Gastroesophageal sphincter (tissue), 4 donors: ENCODE results near the gene RBFOX2. TPM values are rescaled to one million over a fixed set of nuclear protein-coding genes. Genes with fewer than 3 reads are reported as not detected.

ENCODE experiments used
- ATAC-seq: fragments of 150-250 bp; one replicate; pipeline ENCODE4 v1.9.1; 2016; ENCODE audit warnings: mild to moderate bottlenecking, moderate library complexity
- H3K27ac ChIP-seq, 4 donors: fragments of 200-600 bp; sonication (generic) in 3 of 4; 1 replicate in 3 of 4; 2 replicates in 1 of 4; pipeline ENCODE4 v1.5.1; 2016 to 2019
- H3K27me3 ChIP-seq: fragments of 200-600 bp; sonication (generic); one replicate; pipeline ENCODE4 v1.5.1; 2019
- H3K36me3 ChIP-seq, 2 donors: fragments of 200-600 bp; sonication (generic); one replicate each; pipeline ENCODE4 v1.5.1; 2019; ENCODE audit warnings: control low read depth in 1 of 2
- H3K4me1 ChIP-seq, 3 donors: fragments of 200-600 bp; sonication (generic); 1 replicate in 2 of 3; 2 replicates in 1 of 3; pipeline ENCODE4 v1.5.1; 2016 to 2019; ENCODE audit warnings: control low read depth in 2 of 3
- H3K4me3 ChIP-seq, 2 donors: fragments of 200-600 bp; sonication (generic); one replicate each; pipeline ENCODE4 v1.5.1; 2019; ENCODE audit warnings: mild to moderate bottlenecking in 1 of 2, moderate library complexity in 1 of 2
- H3K9me3 ChIP-seq, 3 donors: fragments of 200-600 bp; sonication (generic); one replicate each; pipeline ENCODE4 v1.5.1; 2017 to 2019; ENCODE audit warnings: control low read depth in 2 of 3
- EP300 ChIP-seq: sonication (generic); formaldehyde crosslinking; IDR thresholded peaks from one replicate; pipeline ENCODE4 v1.6.1; 2017; ENCODE audit warnings: antibody characterized with exemption, mild to moderate bottlenecking
- POLR2A ChIP-seq, 2 donors: fragments of 450-650 bp; IDR thresholded peaks; one replicate each; pipeline ENCODE4 v1.6.1; 2017; ENCODE audit warnings: antibody characterized with exemption in 2 of 2, mild to moderate bottlenecking in 2 of 2, moderate library complexity in 1 of 2
- POLR2AphosphoS5 ChIP-seq: sonication (generic); formaldehyde crosslinking; IDR thresholded peaks from one replicate; pipeline ENCODE4 v1.6.1; 2017; ENCODE audit warnings: antibody characterized with exemption
- WGBS, 2 donors: methylation state at CpG; one replicate each; pipeline ENCODE4 v1.1.5; 2018; ENCODE audit warnings: low coverage in 1 of 2; 5-methylcytosine and 5-hydroxymethylcytosine counted together
- total RNA-seq, 4 donors: library from RNA; depleted of rRNA; stranded (reverse); fragments of >200 nt; gene quantifications; one replicate each; pipeline ENCODE4 v1.1.0, GENCODE V29; 2016
- TF ChIP-seq, protein P1 (sequence below), 4 experiments: fragments of 200-600 bp in 2 of 4; fragments of 450-650 bp in 2 of 4; sonication (generic) in 1 of 4; IDR thresholded peaks; one replicate each; pipeline ENCODE4 v1.5.1; 2017 to 2019; ENCODE audit warnings: antibody characterized with exemption in 4 of 4, mild to moderate bottlenecking in 2 of 4, moderate library complexity in 2 of 4

The RBFOX2 gene
- total RNA-seq, 4 donors from 2014 or later = 120 to 197 (median 169) TPM

DNA sequence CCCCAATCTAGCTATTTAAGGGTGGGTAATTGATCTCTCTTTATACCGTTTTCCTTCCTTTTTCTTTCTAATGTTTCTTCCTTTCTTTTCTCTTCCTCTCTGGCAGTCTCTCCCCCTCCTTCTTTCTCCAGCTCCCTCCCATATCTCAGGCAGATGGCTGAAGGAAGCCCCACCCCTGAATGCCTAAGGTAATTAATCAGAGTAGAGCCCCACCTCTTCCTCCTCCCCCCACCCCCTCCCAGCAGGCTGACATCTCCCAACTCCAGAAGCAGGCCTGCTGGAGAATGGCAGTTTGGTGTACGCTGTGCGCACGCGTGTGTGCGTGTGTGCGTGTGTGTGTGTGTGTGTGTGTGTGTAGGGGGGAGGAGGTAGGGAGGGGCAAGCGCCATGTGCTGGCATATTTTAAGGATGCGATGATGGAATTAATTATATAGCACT lies 188.3 kb downstream of the RBFOX2 start:
- Histone ChIP-seq H3K27me3 (no peaks in the 10 kb centered on the region), H3K27ac (peak overlapping the region; percentile 77 to 90 (median 86)), H3K4me3 (peak overlapping the region; percentile 48 to 91), H3K9me3 (no peaks in the 10 kb centered on the region), H3K36me3 (no peaks in the 10 kb centered on the region), H3K4me1 (peaks cover 22 to 81% (median 30%) of the 10 kb centered on the region in 3 donors)
- ATAC-seq = peak; percentile 93
- WGBS, 2 donors = 0 to 2% methylated on average over 2 to 5 of the region's 9 CpGs
- TF ChIP-seq EP300 (no peak), POLR2AphosphoS5 (peak; percentile 63), POLR2A (IDR thresholded peaks at IDR 0.05) (no peak)
- TF ChIP-seq, protein P1, sequence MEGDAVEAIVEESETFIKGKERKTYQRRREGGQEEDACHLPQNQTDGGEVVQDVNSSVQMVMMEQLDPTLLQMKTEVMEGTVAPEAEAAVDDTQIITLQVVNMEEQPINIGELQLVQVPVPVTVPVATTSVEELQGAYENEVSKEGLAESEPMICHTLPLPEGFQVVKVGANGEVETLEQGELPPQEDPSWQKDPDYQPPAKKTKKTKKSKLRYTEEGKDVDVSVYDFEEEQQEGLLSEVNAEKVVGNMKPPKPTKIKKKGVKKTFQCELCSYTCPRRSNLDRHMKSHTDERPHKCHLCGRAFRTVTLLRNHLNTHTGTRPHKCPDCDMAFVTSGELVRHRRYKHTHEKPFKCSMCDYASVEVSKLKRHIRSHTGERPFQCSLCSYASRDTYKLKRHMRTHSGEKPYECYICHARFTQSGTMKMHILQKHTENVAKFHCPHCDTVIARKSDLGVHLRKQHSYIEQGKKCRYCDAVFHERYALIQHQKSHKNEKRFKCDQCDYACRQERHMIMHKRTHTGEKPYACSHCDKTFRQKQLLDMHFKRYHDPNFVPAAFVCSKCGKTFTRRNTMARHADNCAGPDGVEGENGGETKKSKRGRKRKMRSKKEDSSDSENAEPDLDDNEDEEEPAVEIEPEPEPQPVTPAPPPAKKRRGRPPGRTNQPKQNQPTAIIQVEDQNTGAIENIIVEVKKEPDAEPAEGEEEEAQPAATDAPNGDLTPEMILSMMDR (IDR thresholded peaks at IDR 0.05) = no peak

DNA sequence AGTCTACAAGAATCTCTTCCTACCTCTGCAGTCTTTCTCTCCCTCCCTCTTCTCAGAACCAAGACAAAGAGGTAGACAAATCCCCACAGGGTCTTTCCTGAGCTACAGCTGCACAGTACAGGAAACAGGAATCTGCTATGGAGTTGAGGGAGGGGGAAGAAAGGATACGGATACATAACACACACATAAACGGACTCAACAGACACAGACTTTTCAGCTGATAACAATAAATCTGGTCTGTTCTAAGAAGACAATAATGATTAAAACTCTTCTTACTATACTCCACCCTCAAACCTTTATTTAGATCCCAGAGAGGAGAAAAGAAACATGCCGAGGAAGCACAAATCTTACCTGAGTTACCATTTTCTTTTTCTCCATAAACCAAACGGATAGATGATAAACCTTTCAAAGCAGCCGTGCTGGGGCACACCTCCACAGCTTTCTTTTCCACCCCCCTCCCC lies 188.8 kb downstream of the RBFOX2 start:
- no peaks in the 10 kb centered on the region for H3K9me3 ChIP-seq
- no peak for TF ChIP-seq EP300
- no peaks in the 10 kb centered on the region for H3K36me3 ChIP-seq
- peaks cover 26 to 86% (median 30%) of the 10 kb centered on the region in 3 donors for H3K4me1 ChIP-seq
- ATAC-seq = no peak
- peak overlapping the region; percentile 77 to 90 (median 86) for H3K27ac ChIP-seq
- H3K4me3 ChIP-seq = peak overlapping the region; percentile 48 to 91
- no peaks in the 10 kb centered on the region for H3K27me3 ChIP-seq
- WGBS, 2 donors = 2 to 3% methylated on average over 5 of the region's 5 CpGs

DNA sequence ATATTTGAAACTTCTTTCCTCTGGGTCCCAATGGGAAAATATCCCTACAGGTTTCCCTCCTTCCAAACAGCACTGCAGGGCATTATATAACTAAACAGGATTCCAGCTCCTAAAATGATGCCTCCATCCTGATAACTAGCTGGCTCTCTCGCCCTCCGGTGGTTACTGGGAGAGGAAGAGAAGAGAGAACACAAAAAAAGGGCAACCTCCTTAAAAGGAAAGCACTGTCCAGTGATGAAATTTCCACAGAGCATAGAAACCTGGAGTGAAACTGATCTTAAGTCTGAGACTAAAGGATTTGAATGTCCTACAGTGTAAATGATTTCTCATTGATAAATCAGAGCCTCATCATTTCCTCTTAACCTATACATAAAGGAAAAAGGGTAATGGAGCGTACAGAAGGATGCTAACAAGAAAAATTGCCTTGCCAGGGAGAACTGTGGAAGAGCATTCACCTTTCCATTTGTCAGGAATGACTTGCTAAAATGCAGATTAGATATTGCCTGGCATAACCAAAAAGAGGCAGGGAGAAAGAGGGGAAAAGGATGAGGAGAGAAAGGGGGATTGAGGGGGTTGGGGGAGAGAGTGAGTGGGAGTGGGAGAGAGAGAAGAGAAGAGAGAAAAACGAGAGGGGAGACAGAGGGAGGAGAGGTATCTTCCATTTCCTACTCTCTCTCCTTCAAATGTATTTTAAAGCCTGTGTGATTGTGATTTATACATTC lies 189.6 kb downstream of the RBFOX2 start:
- WGBS, 2 donors = 0 to 11% methylated on average over 2 to 4 of the region's 4 CpGs
- peak; percentile 35 for TF ChIP-seq POLR2AphosphoS5
- TF ChIP-seq, protein P1 (IDR thresholded peaks at IDR 0.05) = peak; percentile 31 to 74 (median 62)
- no peak for TF ChIP-seq EP300
- Histone ChIP-seq H3K4me3 (peak overlapping the region; percentile 48 to 91), H3K4me1 (peaks cover 30 to 94% (median 30%) of the 10 kb centered on the region in 3 donors), H3K27me3 (no peaks in the 10 kb centered on the region), H3K36me3 (no peaks in the 10 kb centered on the region), H3K27ac (peak overlapping the region; percentile 77 to 90 (median 86)), H3K9me3 (no peaks in the 10 kb centered on the region)
- ATAC-seq = peak; percentile 44

DNA sequence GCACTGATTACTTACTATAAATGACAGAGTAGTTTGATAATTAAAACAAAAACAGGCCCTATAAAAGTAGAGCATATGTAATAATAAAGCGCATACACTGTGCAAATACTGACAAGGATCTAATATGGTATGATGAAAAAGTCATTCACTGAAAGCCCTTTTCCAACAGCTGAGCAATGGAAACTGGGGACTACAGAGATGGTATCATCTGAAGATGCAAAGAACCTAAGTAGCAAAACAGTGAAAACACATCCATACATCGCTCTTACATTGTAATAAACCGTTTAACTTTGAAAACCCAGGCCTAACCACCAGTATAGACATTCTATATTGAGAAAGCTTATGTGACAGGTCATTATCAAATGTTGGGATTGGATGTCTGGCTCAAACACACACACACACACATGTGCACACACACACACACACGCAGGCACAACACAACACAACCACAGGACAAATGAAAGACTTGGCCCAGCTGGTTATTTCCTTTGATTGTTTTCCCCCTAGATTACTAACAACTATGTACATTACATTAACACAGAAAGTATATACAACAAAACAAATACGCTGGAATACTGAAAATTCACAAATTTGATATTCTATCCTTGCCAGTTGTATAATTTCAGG lies 191.4 kb downstream of the RBFOX2 start:
- Histone ChIP-seq H3K27ac (peak overlapping the region in 3 of 4 donors; percentile 68 to 80 (median 76)), H3K9me3 (no peaks in the 10 kb centered on the region), H3K27me3 (no peaks in the 10 kb centered on the region), H3K4me1 (peaks cover 25 to 98% (median 27%) of the 10 kb centered on the region in 3 donors), H3K4me3 (no peak overlapping the region), H3K36me3 (no peaks in the 10 kb centered on the region)
- TF ChIP-seq POLR2AphosphoS5 = no peak
- TF ChIP-seq EP300 = no peak
- TF ChIP-seq, protein P1 (IDR thresholded peaks at IDR 0.05) = no peak
- no peak for TF ChIP-seq POLR2A (IDR thresholded peaks at IDR 0.05)
- no peak for ATAC-seq
- 79 to 80% methylated on average over 5 of the region's 5 CpGs for WGBS, 2 donors

DNA sequence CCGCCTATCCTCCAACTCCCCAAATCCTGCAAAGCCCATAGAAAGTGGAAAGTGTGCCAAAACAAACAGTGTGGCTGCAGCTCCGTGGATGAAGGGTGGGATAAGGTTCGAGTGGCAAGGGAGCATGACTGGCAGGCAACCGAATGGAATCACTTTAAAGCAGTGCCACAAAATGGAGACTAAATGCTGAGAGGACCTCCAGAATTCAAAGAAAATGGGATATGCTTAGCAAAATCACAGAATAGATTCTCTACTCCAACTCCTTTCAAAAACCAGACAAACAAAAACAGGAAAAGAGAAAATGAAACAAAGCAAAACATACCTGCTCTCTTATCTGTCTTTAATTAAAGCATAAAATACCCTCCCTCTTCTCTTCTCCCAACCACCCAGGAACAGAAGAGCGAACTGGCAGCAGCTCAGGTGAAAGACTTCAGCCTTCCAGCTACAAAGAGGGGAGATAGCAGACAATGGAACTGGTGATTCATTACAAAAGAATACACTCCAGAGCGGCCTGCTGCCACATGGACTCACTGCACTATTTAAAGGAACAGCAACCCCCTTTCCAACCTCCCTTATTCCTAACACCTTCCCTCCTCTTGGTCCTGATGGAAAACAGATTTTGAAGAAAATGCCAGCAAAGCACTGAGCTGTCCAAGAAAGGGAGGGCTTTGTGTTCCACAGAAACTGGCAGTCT lies 192.5 kb downstream of the RBFOX2 start:
- Histone ChIP-seq H3K36me3 (no peaks in the 10 kb centered on the region), H3K27me3 (no peaks in the 10 kb centered on the region), H3K4me1 (peaks cover 25 to 96% (median 27%) of the 10 kb centered on the region in 3 donors), H3K9me3 (no peaks in the 10 kb centered on the region), H3K27ac (peak overlapping the region; percentile 67 to 80 (median 72)), H3K4me3 (peak overlapping the region; percentile 36 to 40)
- 6 to 18% methylated on average over 4 to 6 of the region's 6 CpGs for WGBS, 2 donors
- TF ChIP-seq POLR2AphosphoS5 (peak; percentile 30), EP300 (no peak), POLR2A (IDR thresholded peaks at IDR 0.05) (no peak)
- ATAC-seq = peak; percentile 58
